GM04504 (cell line): ENCODE data around the gene GFY.
"Not testable (repeated sequence)": the region's sequence is repeated elsewhere in the genome, so short reads cannot be mapped to it uniquely, and the experiment has no call there.

ENCODE experiments used
- DNase-seq: peaks from one replicate; pipeline ENCODE4 v3.0.0-alpha.2; 2012; ENCODE audit warnings: low read depth

Gene GFY

DNA sequence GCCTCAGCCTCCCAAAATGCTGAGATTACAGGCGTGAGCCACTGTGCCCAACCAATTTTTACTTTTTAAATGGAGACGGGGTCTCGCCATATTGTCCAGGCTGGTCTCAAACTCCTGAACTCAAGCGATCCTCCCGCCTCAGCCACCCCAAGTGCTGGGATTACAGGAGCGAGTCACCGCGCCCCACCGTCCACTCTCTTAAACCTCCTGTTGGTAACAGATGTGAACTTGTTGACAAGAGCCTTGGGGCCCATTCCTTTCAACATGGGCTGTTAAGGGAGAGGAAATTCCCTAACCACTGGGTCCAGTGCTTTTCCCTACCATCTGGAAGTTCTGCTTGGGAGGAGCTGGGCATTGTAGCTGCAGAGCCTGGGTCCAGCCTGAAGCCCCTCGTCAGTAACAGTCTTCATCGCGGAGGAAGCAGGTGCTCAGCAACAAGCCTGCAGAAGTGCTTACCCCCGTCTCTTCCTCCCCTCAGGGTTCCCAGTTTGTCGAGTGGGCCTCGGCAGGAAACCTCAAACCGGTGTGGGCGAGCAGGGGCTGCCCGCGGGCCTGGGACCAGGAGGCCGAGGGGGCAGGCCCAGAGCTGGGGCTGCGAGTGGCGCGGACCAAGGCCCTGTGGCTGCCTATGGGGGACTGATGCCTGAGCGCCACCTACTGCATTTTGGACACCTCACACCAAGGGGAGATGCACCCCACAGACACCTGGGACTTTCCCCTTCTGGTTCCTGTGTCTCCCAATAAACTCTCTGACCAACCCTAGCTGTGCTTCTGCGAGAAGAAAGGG is 44.8 kb downstream of the GFY start:
- no peak for DNase-seq

DNA sequence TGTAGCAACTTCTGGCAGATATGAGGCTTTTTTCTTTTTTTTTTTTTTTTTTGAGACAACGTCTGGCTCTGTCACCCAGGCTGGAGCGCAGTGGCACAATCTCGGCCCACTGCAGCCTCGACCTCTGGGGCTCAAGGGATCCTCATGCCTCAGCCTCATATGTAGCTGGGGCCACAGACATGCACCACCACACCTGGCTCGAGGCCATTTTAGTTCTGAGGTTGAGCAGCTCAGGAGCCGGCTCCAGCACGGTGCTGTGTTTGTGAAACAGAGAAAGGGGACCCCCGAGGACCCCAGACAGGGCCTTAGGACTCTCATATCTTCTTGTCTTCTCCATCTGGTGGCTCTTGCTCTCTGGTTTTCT is 45.4 kb downstream of the GFY start:
- DNase-seq, result no peak

DNA sequence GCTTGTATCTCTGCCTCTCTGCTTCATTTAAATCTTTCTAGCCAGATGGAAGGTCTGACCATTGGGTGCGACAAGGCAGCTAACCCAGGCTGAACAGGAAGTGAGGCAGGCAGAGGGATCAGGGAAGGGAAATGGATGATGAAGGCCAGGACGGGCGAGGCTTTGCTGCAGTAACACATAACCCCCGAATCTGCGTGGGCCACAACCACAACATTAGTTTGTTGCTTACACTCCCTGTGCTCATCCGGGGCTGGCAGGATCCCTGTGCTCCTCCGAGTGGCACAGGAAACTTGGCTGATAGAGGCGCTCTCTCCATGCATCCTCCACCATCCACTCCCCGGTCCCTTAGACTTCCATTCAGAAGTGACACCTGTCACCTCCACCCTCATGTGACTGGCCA is 47.7 kb downstream of the GFY start:
- no peak for DNase-seq

DNA sequence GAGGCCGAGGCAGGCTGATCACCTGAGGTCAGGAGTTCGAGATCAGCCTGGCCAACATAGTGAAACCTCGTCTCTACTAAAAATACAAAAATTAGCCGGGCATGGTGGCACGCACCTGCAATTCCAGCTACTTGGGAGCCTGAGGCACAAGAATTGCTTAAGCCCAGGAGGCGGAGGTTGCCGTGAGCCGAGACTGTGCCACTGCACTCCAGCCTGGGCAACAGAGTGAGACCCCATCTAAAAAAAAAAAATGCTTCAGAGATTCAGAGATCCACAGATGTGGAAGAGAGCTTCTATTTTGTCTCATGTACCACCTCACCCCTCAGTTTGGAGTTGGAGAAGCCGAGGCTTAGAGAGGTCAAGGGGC is 48.3 kb downstream of the GFY start:
- not testable (repeated sequence) for DNase-seq

DNA sequence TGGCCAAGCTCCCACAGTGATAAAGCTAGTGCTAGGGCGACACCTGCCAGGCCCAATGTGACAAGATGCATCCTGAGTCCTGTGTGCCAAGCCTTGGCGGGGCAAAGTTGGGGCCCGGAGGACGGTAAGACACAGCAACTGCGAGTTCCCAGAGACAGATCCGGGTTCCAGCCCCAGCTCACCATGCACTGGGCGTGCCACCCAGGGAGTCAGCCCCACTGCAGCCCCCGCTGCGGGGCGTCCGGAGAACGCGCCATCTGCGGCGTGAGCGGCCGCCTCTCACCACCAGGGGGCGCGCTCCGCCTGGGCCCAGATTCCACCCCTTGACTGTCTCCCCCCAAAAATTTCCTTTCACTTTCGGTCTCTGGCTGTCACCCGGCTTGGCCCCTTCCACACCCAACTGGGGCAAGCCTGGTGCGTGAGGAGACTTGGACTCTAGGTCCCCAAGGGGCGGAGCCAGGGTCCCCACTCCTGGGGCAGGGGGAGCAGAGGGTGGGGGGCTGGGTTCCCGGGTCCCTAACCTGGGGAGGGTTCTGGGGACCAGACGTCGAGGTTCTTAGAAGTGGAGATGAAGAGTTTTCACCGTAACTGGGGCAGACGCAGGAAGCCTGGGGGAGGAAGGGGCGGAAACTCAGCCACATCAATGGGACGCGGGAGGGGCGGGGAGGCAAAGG is 48.8 kb downstream of the GFY start, which contains the start of gene FLT3LG:
TSS of gene FLT3LG (plus strand) at position 348 of the 674 bp plus-strand sequence. CDS start 425 bp downstream, outside the sequence.
- DNase-seq, result peak; percentile 70

DNA sequence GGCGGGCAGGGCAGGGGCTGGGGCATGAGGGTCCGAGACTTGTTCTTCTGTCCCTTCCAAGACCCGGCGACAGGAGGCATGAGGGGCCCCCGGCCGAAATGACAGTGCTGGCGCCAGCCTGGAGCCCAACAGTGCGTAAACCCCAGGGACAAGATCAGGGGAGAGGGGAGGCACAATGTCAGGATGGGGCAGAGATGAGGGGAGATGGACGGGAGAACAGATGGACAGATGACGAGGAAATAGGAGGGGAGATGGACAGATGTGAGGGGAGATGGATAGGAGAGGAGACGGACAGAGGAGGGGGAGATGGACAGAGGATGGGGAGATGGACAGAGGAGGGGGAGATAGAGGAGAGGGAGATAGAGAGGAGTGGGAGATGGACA is 49.3 kb downstream of the GFY start:
- DNase-seq, result no peak

DNA sequence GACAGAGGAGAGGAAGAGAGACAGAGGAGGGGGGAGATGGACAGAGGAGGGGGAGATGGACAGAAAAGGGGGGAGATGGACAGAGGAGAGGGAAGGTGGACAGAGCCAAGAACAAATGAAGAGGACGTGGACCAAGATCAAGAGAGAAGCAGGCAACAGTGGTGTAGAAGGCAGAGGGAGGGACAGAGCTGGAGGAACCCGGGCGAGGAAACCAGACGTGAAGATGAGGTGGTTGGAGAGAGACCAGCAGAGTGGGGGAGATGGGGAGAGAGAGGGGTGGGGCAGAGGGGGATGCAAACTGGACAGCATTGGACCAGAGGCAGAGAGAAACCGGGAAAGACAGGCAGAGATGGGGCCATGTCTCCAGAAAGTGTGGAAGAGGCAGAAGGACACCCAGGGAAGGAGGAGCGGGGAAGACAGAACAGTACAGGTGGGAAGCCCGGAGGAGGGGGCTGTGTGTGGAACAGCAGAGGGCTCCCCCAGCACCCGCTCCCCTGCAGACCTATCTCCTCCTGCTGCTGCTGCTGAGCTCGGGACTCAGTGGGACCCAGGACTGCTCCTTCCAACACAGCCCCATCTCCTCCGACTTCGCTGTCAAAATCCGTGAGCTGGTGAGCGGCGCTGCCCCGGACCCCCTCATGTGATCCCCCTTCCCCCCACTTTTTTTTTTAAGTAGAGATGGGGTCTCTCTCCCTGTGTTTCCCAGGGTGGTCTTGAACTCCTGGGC is 50.2 kb downstream of the GFY start:
- no peak for DNase-seq

DNA sequence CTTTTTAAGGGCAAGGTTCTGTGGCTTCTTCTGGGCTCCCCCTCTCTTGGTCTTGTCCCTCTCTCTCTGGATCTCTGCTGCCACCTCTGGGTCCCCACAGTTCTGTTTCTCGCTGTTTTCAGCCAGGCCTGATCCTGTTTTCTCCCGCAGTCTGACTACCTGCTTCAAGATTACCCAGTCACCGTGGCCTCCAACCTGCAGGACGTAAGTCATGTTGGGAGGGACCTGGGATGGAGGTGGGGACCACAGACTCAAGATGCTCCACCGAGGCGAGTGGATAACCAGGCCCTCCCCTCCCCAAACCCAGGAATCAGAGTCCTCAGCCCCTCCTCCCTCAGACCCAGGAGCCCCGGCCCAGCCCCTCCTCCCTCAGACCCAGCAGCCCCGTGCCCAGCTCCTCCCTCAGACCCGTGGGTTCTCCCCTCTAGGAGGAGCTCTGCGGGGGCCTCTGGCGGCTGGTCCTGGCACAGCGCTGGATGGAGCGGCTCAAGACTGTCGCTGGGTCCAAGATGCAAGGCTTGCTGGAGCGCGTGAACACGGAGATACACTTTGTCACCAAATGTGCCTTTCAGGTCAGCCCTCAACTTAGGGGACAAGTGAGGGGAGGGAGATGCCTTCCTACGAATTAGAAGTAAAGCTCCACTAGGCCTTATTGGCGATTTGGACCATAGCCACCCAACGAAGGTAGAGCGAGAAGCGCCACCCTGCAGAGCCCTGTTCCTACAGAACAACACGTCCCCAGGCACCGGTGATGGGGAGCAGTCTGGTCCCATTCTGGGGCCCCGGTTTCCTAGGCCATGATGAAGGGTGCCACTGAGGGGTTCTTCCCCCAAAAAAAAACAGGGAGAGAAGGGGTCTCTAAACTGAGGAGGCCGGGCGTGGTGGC is 51.0 kb downstream of the GFY start:
- DNase-seq, result no peak
